ENCODE results near the gene OXTR.

The OXTR gene

DNA sequence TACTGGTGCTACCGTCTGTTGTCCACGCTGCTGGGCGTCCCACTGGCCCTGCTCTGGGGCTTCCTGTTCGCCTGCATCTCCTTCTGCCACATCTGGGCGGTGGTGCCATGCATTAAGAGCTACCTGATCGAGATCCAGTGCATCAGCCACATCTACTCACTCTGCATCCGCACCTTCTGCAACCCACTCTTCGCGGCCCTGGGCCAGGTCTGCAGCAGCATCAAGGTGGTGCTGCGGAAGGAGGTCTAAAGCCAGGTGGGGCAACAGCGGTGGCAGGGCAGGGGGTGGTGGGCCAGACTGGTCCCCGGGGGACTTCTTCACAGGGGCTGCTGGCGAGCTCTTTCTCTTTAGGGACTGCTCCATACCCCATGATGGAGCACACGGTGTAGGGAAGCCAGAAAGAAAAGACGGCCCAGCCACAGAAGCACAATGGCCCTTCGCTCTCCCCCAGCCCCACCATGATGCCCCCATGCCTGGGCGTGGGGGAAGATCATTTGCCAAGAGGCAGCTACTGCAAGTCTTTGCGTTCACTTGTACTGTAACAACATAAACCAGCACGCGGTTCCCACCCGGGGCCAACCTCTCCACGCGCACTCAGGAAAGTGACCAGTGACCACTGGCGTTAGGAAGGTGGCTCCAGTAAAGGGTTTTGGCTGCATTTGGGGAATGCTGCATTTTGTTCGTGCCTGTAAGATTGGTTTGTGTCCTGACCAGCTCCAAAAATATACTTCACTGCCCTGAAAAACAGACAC, 23.6 kb downstream of the OXTR start:
- no peak for DNase-seq (ENCODE audit: low read depth)
- no peak overlapping the region for H3K4me3 ChIP-seq (replicated peaks; ENCODE audit: low read depth, low read length)
- TF ChIP-seq, protein P1, sequence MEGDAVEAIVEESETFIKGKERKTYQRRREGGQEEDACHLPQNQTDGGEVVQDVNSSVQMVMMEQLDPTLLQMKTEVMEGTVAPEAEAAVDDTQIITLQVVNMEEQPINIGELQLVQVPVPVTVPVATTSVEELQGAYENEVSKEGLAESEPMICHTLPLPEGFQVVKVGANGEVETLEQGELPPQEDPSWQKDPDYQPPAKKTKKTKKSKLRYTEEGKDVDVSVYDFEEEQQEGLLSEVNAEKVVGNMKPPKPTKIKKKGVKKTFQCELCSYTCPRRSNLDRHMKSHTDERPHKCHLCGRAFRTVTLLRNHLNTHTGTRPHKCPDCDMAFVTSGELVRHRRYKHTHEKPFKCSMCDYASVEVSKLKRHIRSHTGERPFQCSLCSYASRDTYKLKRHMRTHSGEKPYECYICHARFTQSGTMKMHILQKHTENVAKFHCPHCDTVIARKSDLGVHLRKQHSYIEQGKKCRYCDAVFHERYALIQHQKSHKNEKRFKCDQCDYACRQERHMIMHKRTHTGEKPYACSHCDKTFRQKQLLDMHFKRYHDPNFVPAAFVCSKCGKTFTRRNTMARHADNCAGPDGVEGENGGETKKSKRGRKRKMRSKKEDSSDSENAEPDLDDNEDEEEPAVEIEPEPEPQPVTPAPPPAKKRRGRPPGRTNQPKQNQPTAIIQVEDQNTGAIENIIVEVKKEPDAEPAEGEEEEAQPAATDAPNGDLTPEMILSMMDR (IDR thresholded peaks at IDR 0.05; ENCODE audit: low read length, missing control alignments) = no peak

DNA sequence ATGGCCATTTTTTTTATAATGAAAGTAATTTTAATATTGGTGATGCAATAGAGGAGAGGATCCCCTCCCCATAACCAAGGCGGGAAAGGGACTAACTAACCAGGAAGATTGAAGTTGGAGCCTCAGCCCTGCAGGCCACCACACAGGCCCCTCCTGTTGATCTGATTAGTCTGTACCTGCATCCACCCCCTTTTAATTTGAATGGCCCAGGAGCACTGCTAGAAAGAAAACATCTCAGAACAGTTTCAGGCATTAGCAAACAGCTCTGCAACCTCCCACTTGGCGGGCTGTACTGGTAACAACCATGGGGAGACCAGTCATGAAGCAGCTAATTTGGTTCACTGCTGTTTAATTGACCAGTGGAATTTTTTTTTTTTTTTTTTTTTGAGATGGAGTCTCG, 25.5 kb downstream of the OXTR start:
- no peak for DNase-seq (ENCODE audit: low read depth)
- TF ChIP-seq, protein P1 (IDR thresholded peaks at IDR 0.05; ENCODE audit: low read length, missing control alignments) = no peak

DNA sequence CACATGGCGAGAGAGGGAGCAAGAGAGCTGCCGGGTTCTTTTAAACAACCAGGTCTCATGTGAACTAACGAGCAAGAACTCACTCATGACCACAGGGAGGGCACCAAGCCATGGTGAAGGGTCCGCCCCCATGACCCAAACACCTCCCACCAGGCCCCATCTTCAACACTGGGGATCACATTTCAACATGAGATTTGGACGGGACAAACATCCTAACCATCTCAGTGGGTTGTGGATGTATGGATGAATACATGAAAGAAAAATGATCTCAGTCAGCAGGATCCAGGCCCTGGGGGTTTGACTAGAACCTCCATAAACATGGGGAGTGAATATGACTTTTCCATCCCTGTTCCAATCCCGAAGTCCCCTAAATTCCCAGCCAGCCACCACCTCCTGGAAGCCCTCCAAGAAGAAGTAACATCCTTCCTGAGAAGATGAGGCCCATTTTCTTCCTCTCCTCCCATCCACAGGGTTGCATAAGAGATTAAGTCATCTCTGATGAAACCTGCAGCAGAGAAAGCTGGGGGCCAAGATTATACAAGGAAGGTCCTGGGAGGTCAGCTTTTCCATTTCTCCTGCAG, 26.3 kb downstream of the OXTR start:
- TF ChIP-seq, protein P1 (IDR thresholded peaks at IDR 0.05; ENCODE audit: low read length, missing control alignments) = no peak
- H3K4me3 ChIP-seq (replicated peaks; ENCODE audit: low read depth, low read length) = no peak overlapping the region
- peak; percentile 55 for DNase-seq (ENCODE audit: low read depth)

More for the DNA sequence above, 25.5 kb downstream of the OXTR start:
- no peak overlapping the region for H3K4me3 ChIP-seq (replicated peaks; ENCODE audit: low read depth, low read length)

DNA sequence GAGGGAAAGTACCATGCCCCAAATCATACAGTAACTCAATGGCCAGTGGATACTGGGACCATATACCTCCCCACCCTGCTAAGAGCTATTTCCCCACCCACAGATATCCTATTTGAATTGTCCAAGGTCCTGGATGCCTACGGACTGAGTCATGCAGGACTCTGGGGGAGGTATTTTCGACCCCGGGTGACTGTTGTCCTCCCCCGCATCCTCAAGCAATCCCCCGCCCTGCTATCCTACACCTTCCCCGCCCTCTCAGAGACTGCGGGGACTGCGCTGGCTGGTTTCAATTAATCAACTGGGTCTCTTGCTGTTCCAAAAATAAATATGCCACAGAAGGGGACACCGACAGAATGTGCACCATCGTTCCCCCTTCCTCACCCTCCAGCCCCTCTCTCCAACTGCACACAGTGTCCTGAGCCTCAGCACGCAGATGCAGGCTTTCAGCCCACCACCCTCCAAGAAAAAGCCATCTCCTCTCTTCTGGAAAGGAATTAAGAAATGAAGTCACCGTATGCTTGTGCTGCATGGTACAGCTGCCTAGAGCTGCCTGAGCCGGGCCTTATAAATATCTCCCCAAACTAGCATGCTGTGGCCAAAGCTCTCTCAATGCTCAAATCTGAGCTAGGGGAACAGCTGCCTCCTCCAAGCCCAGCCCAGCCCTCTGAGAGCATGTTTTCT, 27.7 kb downstream of the OXTR start:
- peak overlapping the region; percentile 17 for H3K4me3 ChIP-seq (replicated peaks; ENCODE audit: low read depth, low read length)
- TF ChIP-seq, protein P1 (IDR thresholded peaks at IDR 0.05; ENCODE audit: low read length, missing control alignments) = no peak
- DNase-seq (ENCODE audit: low read depth) = peak; percentile 91

DNA sequence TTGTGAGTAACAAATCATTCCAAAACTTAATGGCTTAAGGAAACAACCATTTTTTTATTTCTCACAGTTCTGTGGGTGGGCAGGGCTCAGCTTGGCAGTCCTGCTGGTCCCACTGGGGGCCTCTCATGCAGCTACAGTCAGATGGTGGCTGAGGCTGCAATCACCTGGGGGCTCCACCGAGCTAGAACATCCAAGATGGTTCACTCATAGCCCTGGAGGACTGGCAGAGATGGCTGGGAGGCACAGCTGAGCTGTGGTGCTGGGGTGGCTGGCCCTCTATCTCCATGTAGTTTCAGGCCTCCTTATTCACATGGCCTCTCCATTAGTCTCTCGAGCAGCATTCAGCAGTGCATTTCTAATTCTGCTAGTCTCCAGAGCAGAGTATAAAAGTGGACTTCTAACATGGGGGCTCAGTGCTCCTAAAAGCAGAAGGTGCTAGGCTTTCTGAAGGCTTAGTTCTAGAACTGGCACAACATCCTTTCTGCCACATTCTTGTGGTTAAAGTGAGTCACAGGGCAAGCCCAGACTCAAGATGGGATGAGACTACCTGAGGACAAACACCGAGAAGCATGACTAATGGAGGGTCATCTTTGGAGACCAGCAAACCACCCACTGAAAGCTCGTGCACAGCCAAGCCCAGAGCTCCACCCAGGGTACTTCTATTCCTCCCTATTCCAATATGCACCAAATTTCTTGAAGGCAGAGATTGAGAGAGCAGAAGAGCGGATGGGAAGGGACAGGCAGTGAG, 29.5 kb downstream of the OXTR start:
- no peak overlapping the region for H3K4me3 ChIP-seq (replicated peaks; ENCODE audit: low read depth, low read length)
- peak; percentile 39 for DNase-seq (ENCODE audit: low read depth)
- TF ChIP-seq, protein P1 (IDR thresholded peaks at IDR 0.05; ENCODE audit: low read length, missing control alignments) = no peak

DNA sequence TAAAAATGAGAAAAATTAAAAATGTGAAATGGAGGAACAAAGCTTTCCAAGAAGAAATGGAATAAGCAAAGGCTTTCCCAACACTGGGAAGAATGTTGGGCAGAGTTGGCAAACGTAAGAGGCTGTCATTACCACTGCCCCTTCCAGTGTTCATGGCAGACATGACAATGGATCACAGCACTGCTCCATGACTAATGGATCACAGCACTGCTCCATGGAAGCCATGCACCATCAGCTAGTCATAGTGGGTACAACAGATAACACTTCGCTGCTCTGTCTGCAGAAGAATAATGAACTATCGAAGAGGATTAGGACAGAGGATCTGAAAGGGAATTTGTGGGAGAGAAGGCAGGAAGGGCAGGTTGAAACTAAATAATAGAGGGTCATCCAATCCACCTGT, 30.8 kb downstream of the OXTR start:
- H3K4me3 ChIP-seq (replicated peaks; ENCODE audit: low read depth, low read length) = no peak overlapping the region
- TF ChIP-seq, protein P1 (IDR thresholded peaks at IDR 0.05; ENCODE audit: low read length, missing control alignments) = no peak
- DNase-seq (ENCODE audit: low read depth) = no peak

All from fibroblast of pulmonary artery (primary cell).